G401.6 (cell line): ENCODE results near the gene CAPN13.

Source experiments
- FAIRE-seq: peaks from 2 replicates; lab custom pipeline; 2012; peaks lifted over from hg19 to GRCh38; lab: Jason Lieb, UNC

The CAPN13 gene

GRCh38 chr2:30680121-30680520 is 127.1 kb downstream of the CAPN13 start:
- FAIRE-seq, result no peak

- FAIRE-seq, result no peak
Observed at GRCh38 chr2:30679426-30680088, 127.7 kb downstream of the CAPN13 start.

- FAIRE-seq, result no peak
Observed at GRCh38 chr2:30678410-30679137, 128.7 kb downstream of the CAPN13 start.

DNA sequence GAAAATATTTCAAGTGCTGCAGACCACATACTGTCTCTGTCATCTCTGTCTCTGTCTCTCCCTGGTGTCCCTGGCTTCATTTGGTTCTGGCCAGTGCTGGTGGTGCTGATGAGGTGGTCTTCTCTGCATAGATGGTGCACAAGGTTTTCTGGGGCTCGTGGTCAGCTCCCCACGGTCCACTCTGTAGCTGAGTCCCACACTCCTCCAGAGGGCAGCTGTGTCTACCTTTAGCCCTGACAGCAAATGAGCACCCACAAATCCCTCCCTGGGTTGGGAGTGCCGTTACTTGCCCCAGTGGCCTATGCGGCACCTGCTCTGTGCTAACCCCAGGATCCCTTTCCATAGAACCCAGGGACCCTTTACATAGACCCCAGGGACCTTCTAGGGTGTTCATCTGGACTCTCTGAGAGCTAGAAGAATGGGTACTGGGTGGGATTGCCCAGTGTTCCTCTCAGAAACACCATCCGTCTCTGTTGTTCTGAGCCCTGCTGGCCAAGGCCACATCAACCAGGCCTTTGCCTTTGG is 129.3 kb downstream of the CAPN13 start:
- no peak for FAIRE-seq

- FAIRE-seq, result no peak
Observed at GRCh38 chr2:30677231-30677630, 130.0 kb downstream of the CAPN13 start.

- FAIRE-seq, result no peak
Observed at GRCh38 chr2:30675758-30676157, 131.5 kb downstream of the CAPN13 start.

GRCh38 chr2:30673127-30673526 is 134.1 kb downstream of the CAPN13 start:
- no peak for FAIRE-seq
